ENCODE data around the gene AUTS2.

DNA sequence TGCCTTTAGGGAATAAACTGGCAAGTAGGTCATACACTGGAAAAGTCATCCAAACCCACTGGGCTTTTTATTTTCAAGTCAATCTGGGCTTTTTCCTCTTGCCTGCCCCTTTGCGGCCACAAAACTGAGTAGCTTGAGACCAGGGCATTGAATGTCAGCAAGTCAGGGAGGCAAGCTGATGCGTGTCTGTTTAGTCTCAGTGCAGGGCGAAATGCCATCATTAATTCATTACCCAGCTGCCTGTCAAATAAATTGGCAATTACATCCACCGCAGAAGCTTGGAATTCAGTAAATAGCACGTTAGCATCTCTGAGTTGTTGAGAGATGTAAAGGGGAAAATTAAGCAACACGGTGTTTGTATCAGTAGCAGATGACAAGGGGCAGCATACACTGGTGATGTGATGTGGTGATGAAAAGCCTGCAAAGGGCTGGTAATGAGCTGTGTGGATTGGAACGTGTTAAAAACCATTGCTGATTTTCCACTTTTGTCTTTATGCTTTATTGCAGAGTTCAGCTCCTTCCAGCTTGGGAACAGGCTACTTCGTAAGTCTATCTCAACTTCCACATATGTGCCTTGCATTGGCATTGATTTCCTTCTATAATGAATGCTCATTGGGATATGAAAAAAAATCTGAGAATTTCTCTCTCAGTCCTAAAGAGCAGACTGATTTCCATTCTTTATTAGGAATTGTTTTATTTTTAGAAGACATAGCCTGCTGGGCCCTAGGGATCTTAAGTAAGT is 535.9 kb downstream of the AUTS2 start:
- TF ChIP-seq CTCF (IDR thresholded peaks at IDR 0.05) (no peak), POLR2A (IDR thresholded peaks at IDR 0.05) (no peak)
